Transverse colon (tissue), 4 donors: Measurements from ENCODE around the gene MED14. TPM values are rescaled to one million over a fixed set of nuclear protein-coding genes. Genes with fewer than 3 reads are reported as not detected.

ENCODE experiments used
- DNase-seq: peaks from one replicate; pipeline ENCODE4 v3.0.0-alpha.2; 2019
- H3K27ac ChIP-seq, 4 donors: fragments of 200-600 bp; sonication (generic); 2 replicates each; pipeline ENCODE4 v1.5.1; 2016 to 2018; ENCODE audit warnings: inconsistent platforms in 4 of 4
- H3K27me3 ChIP-seq: fragments of 200-600 bp; sonication (generic); 2 replicates; pipeline ENCODE4 v1.5.1; 2017; ENCODE audit warnings: inconsistent platforms
- H3K36me3 ChIP-seq, 4 donors: fragments of 200-600 bp; sonication (generic); 2 replicates each; pipeline ENCODE4 v1.5.1; 2017 to 2019; ENCODE audit warnings: inconsistent platforms in 4 of 4
- H3K4me1 ChIP-seq, 4 donors: fragments of 200-600 bp; sonication (generic); 2 replicates each; pipeline ENCODE4 v1.5.1; 2017 to 2020; ENCODE audit warnings: inconsistent platforms in 4 of 4
- H3K4me3 ChIP-seq, 4 donors: fragments of 200-600 bp; sonication (generic); 1 replicate in 1 of 4; 2 replicates in 3 of 4; pipeline versions ENCODE4 v1.5.1 to v1.6.1; 2017 to 2019; ENCODE audit warnings: inconsistent platforms in 4 of 4
- H3K9me3 ChIP-seq, 2 donors: fragments of 200-600 bp; sonication (generic); 2 replicates each; pipeline ENCODE4 v1.5.1; 2017 to 2019; ENCODE audit warnings: inconsistent platforms in 2 of 2
- EP300 ChIP-seq: sonication (generic); formaldehyde crosslinking; IDR thresholded peaks from one replicate; pipeline ENCODE4 v1.6.1; 2017; ENCODE audit warnings: antibody characterized with exemption, low read depth
- POLR2A ChIP-seq: fragments of 450-650 bp; IDR thresholded peaks from one replicate; pipeline ENCODE4 v1.6.1; 2016; ENCODE audit warnings: antibody characterized with exemption, mild to moderate bottlenecking, moderate library complexity
- POLR2AphosphoS5 ChIP-seq, 3 donors: sonication (generic); formaldehyde crosslinking; IDR thresholded peaks; one replicate each; pipeline ENCODE4 v1.6.1; 2016; ENCODE audit warnings: antibody characterized with exemption in 3 of 3
- WGBS, 2 donors: methylation state at CpG; one replicate each; pipeline ENCODE4 v1.1.5; 2018; ENCODE audit warnings: low coverage in 1 of 2; 5-methylcytosine and 5-hydroxymethylcytosine counted together
- in situ Hi-C, 4 donors: fragments of 200-750 bp; cut with MboI; loops; one replicate each; pipeline versions ENCODE4 v1.15.0 to v1.15.1; 2017; ENCODE audit warnings: low sequenced_read_pairs in 3 of 4, low pct_ligation_motif_present in 1 of 4, low pct_unique_long_range_greater_than_20kb in 1 of 4
- intact Hi-C: fragments of 100-400 bp; cut with DNase I; formaldehyde crosslinking; loops from one replicate; pipeline ENCODE4 v1.15.1; 2023; ENCODE audit warnings: low total_unique reads
- total RNA-seq, 4 donors: library from RNA; depleted of rRNA; stranded (reverse); fragments of >200 nt; gene quantifications; one replicate each; pipeline ENCODE4 v1.1.0, GENCODE V29; 2016
- TF ChIP-seq, protein P1 (sequence below), 5 experiments: fragments of 200-600 bp in 3 of 5; fragments of 450-650 bp in 2 of 5; sonication (generic) in 3 of 5; IDR thresholded peaks; 1 replicate in 2 of 5; 2 replicates in 3 of 5; pipeline ENCODE4 v1.5.1; 2016 to 2017; ENCODE audit warnings: antibody characterized with exemption in 5 of 5, inconsistent platforms in 3 of 5, mild to moderate bottlenecking in 2 of 5, moderate library complexity in 1 of 5

MED14 gene
- total RNA-seq, 4 donors from 2014 or later, result 28.8 to 81.0 (median 68.0) TPM

- in situ Hi-C loops, result no loop called here
- no peak overlapping the region for H3K27ac ChIP-seq
- 89 to 100% methylated on average over 1 to 32 of the region's 32 CpGs for WGBS, 2 donors
- TF ChIP-seq POLR2AphosphoS5 (IDR thresholded peaks at IDR 0.05) (no peak), EP300 (no peak), POLR2A (no peak)
- TF ChIP-seq, protein P1, sequence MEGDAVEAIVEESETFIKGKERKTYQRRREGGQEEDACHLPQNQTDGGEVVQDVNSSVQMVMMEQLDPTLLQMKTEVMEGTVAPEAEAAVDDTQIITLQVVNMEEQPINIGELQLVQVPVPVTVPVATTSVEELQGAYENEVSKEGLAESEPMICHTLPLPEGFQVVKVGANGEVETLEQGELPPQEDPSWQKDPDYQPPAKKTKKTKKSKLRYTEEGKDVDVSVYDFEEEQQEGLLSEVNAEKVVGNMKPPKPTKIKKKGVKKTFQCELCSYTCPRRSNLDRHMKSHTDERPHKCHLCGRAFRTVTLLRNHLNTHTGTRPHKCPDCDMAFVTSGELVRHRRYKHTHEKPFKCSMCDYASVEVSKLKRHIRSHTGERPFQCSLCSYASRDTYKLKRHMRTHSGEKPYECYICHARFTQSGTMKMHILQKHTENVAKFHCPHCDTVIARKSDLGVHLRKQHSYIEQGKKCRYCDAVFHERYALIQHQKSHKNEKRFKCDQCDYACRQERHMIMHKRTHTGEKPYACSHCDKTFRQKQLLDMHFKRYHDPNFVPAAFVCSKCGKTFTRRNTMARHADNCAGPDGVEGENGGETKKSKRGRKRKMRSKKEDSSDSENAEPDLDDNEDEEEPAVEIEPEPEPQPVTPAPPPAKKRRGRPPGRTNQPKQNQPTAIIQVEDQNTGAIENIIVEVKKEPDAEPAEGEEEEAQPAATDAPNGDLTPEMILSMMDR (IDR thresholded peaks at IDR 0.05), result no peak
- intact Hi-C loops, result no loop called here
- no peaks in the 10 kb centered on the region for H3K4me1 ChIP-seq
- H3K36me3 ChIP-seq, result no peaks in the 10 kb centered on the region
- no peaks in the 10 kb centered on the region for H3K27me3 ChIP-seq
- DNase-seq, result no peak
- no peaks in the 10 kb centered on the region for H3K9me3 ChIP-seq
- no peak overlapping the region for H3K4me3 ChIP-seq
These were observed 111.7 kb downstream of the MED14 start for GRCh38 chrX:40623665-40624064.

DNA sequence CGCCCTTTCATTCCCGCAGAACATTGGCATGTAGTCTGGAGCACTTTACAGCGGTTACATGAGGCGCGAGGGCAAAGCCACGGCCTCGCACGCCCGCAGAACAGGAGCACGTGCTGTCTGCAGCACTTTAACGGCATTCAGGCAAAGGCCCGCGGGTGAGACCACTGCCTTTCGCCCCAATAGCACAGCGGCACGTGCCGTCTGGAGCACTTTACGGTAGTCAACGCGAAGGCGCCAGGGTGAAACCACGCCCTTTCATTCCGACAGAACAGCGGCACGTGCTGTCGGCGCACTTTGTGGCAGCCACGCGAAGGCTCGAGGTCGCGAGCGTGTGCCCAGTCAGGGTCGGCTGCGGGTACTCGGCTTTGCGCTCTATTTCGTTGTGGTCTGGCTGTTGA lies 112.2 kb downstream of the MED14 start, which contains the start of gene MPC1L:
MPC1L (plus strand) TSS at position 290 of the 398 bp plus-strand sequence. CDS start 138 bp downstream, outside the sequence.
- H3K27ac ChIP-seq, result peak within 1 kb of the TSS in 1 of 4 donors; percentile 3
- H3K4me1 ChIP-seq, result no peaks in the 10 kb centered on the region
- no peaks in the 10 kb centered on the region for H3K36me3 ChIP-seq
- TF ChIP-seq POLR2A (no peak), POLR2AphosphoS5 (IDR thresholded peaks at IDR 0.05) (no peak), EP300 (no peak)
- TF ChIP-seq, protein P1 (IDR thresholded peaks at IDR 0.05), result no peak
- H3K4me3 ChIP-seq, result no peak within 1 kb of the TSS
- in situ Hi-C loops (no loop called here), intact Hi-C loops (no loop called here)
- DNase-seq, result no peak
- H3K27me3 ChIP-seq, result no peaks in the 10 kb centered on the region
- no peaks in the 10 kb centered on the region for H3K9me3 ChIP-seq
- 95% methylated on average over 38 of the region's 38 CpGs; no CpG with 5 or more reads in 1 of the 2 donors for WGBS, 2 donors

DNA sequence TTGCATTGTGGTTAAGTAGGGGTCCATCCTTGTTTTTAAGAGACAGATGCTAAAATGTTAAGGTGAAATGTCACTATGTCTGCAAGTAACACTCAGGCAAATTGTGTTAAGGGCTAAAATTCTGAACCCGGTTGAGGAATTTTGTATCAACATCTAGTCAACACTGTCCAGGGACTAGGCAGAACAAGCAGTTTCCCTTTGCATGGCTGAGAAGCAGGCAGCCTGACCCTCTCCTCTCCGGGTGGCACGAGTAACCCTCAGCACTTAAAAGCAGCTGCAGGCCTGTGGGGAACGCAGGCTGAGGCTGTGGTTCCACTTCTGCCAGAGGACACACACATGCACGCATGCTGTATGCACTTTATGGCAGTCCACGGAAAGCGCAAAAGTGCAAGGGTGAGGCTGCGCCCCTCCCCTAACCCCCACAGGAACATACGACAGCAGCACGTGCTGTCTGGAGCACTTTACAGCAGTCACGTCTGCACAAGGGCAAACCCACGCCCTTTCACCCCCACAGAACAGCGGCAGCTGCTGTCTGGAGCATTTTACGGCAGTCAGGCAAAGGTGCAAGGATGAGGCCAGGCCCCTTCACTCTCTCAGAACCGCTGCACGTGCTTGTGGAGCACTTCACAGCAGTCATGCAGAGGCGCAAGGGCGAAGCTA lies 112.7 kb downstream of the MED14 start:
- WGBS, 2 donors, result 70% methylated on average over 18 of the region's 18 CpGs; no CpG with 5 or more reads in 1 of the 2 donors
- no peaks in the 10 kb centered on the region for H3K4me1 ChIP-seq
- H3K27ac ChIP-seq, result peak overlapping the region in 1 of 4 donors; percentile 3
- in situ Hi-C loops, result no loop called here
- TF ChIP-seq EP300, result no peak
- peak in 1 of 3 donors; percentile 22 for TF ChIP-seq POLR2AphosphoS5 (IDR thresholded peaks at IDR 0.05)
- TF ChIP-seq, protein P1 (IDR thresholded peaks at IDR 0.05), result no peak
- no peak for TF ChIP-seq POLR2A
- intact Hi-C loops, result no loop called here
- no peaks in the 10 kb centered on the region for H3K27me3 ChIP-seq
- DNase-seq, result peak; percentile 52
- no peaks in the 10 kb centered on the region for H3K9me3 ChIP-seq
- H3K4me3 ChIP-seq, result no peak overlapping the region
- H3K36me3 ChIP-seq, result no peaks in the 10 kb centered on the region

- 80 to 82% methylated on average over 5 to 7 of the region's 7 CpGs for WGBS, 2 donors
- DNase-seq, result no peak
- intact Hi-C loops, result no loop called here
- H3K27me3 ChIP-seq, result no peaks in the 10 kb centered on the region
- in situ Hi-C loops, result no loop called here
- no peaks in the 10 kb centered on the region for H3K4me1 ChIP-seq
- no peaks in the 10 kb centered on the region for H3K36me3 ChIP-seq
- TF ChIP-seq EP300 (no peak), POLR2A (no peak), POLR2AphosphoS5 (IDR thresholded peaks at IDR 0.05) (no peak)
- TF ChIP-seq, protein P1 (IDR thresholded peaks at IDR 0.05), result no peak
- H3K27ac ChIP-seq, result no peak overlapping the region
- no peak overlapping the region for H3K4me3 ChIP-seq
- H3K9me3 ChIP-seq, result no peaks in the 10 kb centered on the region
These were observed 117.8 kb downstream of the MED14 start for GRCh38 chrX:40617566-40617965.
